Right cardiac atrium (tissue), 5 donors: Measurements from ENCODE around the gene PEX5. TPM values are rescaled to one million over a fixed set of nuclear protein-coding genes. Genes with fewer than 3 reads are reported as not detected.
"Not testable (repeated sequence)": the region's sequence is repeated elsewhere in the genome, so short reads cannot be mapped to it uniquely, and the experiment has no call there.

Experiments used
- ATAC-seq, 2 donors: fragments of 200-7000 bp; cut with Tn5 transposase; one replicate each; pipeline versions ENCODE4 v1.8.0 to v1.9.1; 2020; ENCODE audit warnings: moderate library complexity in 2 of 2, mild to moderate bottlenecking in 1 of 2
- DNase-seq, 3 donors: peaks; one replicate each; pipeline ENCODE4 v3.0.0-alpha.2; 2020
- H3K27ac ChIP-seq: one replicate; pipeline ENCODE4 v1.5.1; 2013; ENCODE audit warnings: mild to moderate bottlenecking, low read length, control low read depth, moderate library complexity
- H3K27me3 ChIP-seq: one replicate; pipeline ENCODE4 v1.6.1; 2013; ENCODE audit not compliant: control insufficient read depth, insufficient read depth
- H3K4me1 ChIP-seq: one replicate; pipeline ENCODE4 v1.6.1; 2013; ENCODE audit warnings: low read length; ENCODE audit not compliant: control insufficient read depth, insufficient read depth
- H3K4me3 ChIP-seq: one replicate; pipeline ENCODE4 v1.5.1; 2013; ENCODE audit warnings: low read length, control low read depth
- H3K9me3 ChIP-seq: one replicate; pipeline ENCODE4 v1.6.1; 2013; ENCODE audit warnings: low read length; ENCODE audit not compliant: control insufficient read depth
- WGBS: extraction: QIAGEN DNeasy Blood & Tissue Kit; methylation state at CpG from one replicate; pipeline ENCODE4 v1.1.7; 2013; 5-methylcytosine and 5-hydroxymethylcytosine counted together
- intact Hi-C, 4 donors: fragments of 100-400 bp; cut with DNase I; formaldehyde crosslinking; loops; one replicate each; pipeline versions ENCODE4 v1.11.0 to v1.14.0; 2022 to 2023
- polyA plus RNA-seq: library from polyadenylated mRNA; stranded (reverse); fragments of 200-250 nt; gene quantifications from one replicate; pipeline ENCODE4 v1.2.3, GENCODE V29; 2013
- total RNA-seq, 4 donors: library from RNA; stranded (reverse); fragmentation: NEBNext Ultra II Directional; extraction: Animal tissue kit (Norgen Biotek cat#: 25700); gene quantifications; one replicate each; pipeline ENCODE4 v1.2.1, GENCODE V29; 2021
- donor health status: healthy with polysubstance abuse.
- donor health status: DM: no; HTN: yes; CAD: no.
- donor health status: DM: no; HTN: no; CAD: no.
- donor health status: DM: no; HTN: yes; CAD: no; lungs with severe emphysema.
- donor health status: DM: yes; HTN: yes; CAD: no.

Gene PEX5
- total and polyA plus RNA-seq, 5 donors: 13.0 to 35.2 (median 24.6) TPM

GRCh38 chr12:7217475-7218069 is 28.1 kb downstream of the PEX5 start:
- H3K4me3 ChIP-seq: no peak overlapping the region
- intact Hi-C loops: loop anchor here in 1 of 4 donors (5.0 kb wide), 1 partner anchor 420 kb away; no protein-coding TSS in a partner anchor
- ATAC-seq: no peak
- no peak for DNase-seq
- H3K27ac ChIP-seq: no peak overlapping the region
- no peaks in the 10 kb centered on the region for H3K27me3 ChIP-seq
- WGBS: 63% methylated on average over 7 of the region's 7 CpGs
- H3K4me1 ChIP-seq: no peaks in the 10 kb centered on the region
- H3K9me3 ChIP-seq: no peaks in the 10 kb centered on the region

GRCh38 chr12:7219599-7220243 is 30.2 kb downstream of the PEX5 start:
- DNase-seq (peak; percentile 63 to 85 (median 71)), ATAC-seq (peak; percentile 45 to 59)
- intact Hi-C loops: loop anchor here (2.0 to 10.0 kb wide), 4 partner anchors 245 to 419 kb away; no protein-coding TSS in a partner anchor
- H3K4me3 ChIP-seq: no peak overlapping the region
- H3K27me3 ChIP-seq: no peaks in the 10 kb centered on the region
- H3K27ac ChIP-seq: no peak overlapping the region
- no peaks in the 10 kb centered on the region for H3K4me1 ChIP-seq
- 8% methylated on average over 3 of the region's 3 CpGs for WGBS
- H3K9me3 ChIP-seq: no peaks in the 10 kb centered on the region

- Histone ChIP-seq H3K9me3 (no peaks in the 10 kb centered on the region), H3K4me1 (no peaks in the 10 kb centered on the region), H3K27me3 (no peaks in the 10 kb centered on the region), H3K4me3 (no peak overlapping the region), H3K27ac (no peak overlapping the region)
- ATAC-seq (no peak), DNase-seq (no peak)
- 71% methylated on average over 1 of the region's 1 CpG for whole genome bisulfite sequencing
- intact Hi-C loops: loop anchor here in 3 of 4 donors (2.0 to 10.0 kb wide), 3 partner anchors 243 to 417 kb away; no protein-coding TSS in a partner anchor
Measured at GRCh38 chr12:7221486-7221885, 32.0 kb downstream of the PEX5 start.

DNA sequence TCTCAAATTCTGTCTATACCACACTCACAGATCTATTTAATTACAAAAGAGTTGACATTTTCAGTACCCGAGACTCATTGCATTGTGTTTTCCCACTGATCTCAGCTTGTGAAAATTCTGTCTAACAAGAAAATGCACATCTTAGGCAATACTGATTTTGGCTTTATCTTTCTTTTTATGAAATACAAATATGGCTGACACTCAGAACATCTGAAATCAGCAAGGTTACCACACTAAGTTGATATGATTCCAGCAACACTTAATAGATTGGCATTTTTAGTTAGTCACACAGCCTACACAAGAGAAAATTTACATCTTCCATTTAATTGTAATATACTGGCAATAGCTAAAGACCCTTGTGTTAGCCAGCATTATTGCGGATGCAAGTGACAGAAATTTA is 40.3 kb downstream of the PEX5 start:
- Histone ChIP-seq H3K27me3 (no peaks in the 10 kb centered on the region), H3K27ac (no peak overlapping the region), H3K9me3 (peaks cover under 1% of the 10 kb centered on the region), H3K4me1 (no peaks in the 10 kb centered on the region), H3K4me3 (no peak overlapping the region)
- 78% methylated on average over 2 of the region's 2 CpGs for WGBS
- DNase-seq (no peak), ATAC-seq (no peak)
- intact Hi-C loops: loop anchor here in 1 of 4 donors (10.0 kb wide), 1 partner anchor 235 kb away; no protein-coding TSS in a partner anchor

GRCh38 chr12:7241404-7242005 is 52.0 kb downstream of the PEX5 start:
- intact Hi-C loops: no loop called here
- 82% methylated on average over 3 of the region's 3 CpGs for WGBS

GRCh38 chr12:7242176-7243101 is 53.0 kb downstream of the PEX5 start:
- no peak for DNase-seq
- H3K4me3 ChIP-seq: no peak overlapping the region
- H3K9me3 ChIP-seq: no peaks in the 10 kb centered on the region
- no peak overlapping the region for H3K27ac ChIP-seq
- intact Hi-C loops: no loop called here
- no peaks in the 10 kb centered on the region for H3K27me3 ChIP-seq
- no peak for ATAC-seq
- 73% methylated on average over 7 of the region's 7 CpGs for WGBS
- no peaks in the 10 kb centered on the region for H3K4me1 ChIP-seq

More at GRCh38 chr12:7241404-7242005, 52.0 kb downstream of the PEX5 start:
- no peaks in the 10 kb centered on the region for H3K9me3 ChIP-seq
- H3K4me3 ChIP-seq: no peak overlapping the region
- no peak overlapping the region for H3K27ac ChIP-seq
- H3K27me3 ChIP-seq: no peaks in the 10 kb centered on the region
- DNase-seq (no peak), ATAC-seq (no peak)
- no peaks in the 10 kb centered on the region for H3K4me1 ChIP-seq

DNA sequence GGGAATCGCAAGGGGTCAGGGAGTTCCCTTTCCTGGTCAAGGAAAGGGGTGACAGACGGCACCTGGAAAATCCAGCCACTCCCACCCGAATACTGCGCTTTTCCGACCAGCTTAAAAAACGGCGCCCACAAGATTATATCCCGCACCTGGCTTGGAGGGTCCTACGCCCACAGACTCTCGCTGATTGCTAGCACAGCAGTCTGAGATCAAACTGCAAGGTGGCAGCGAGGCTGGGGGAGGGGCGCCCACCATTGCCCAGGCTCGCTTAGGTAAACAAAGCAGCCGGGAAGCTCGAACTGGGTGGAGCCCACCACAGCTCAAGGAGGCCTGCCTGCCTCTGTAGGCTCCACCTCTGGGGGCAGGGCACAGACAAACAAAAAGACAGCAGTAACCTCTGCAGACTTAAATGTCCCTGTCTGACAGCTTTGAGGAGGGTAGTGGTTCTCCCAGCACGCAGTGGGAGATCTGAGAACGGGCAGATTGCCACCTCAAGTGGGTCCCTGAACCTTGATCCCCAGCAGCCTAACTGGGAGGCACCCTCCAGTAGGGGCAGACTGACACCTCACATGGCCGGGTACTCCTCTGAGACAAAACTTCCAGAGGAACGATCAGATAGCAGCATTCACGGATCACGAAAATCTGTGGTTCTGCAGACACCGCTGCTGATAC is 62.0 kb downstream of the PEX5 start:
- H3K9me3 ChIP-seq, DNase-seq, H3K4me1 ChIP-seq, intact Hi-C loops, ATAC-seq, H3K27me3 ChIP-seq, H3K4me3 ChIP-seq, H3K27ac ChIP-seq: not testable (repeated sequence)
- WGBS: 89% methylated on average over 20 of the region's 22 CpGs

DNA sequence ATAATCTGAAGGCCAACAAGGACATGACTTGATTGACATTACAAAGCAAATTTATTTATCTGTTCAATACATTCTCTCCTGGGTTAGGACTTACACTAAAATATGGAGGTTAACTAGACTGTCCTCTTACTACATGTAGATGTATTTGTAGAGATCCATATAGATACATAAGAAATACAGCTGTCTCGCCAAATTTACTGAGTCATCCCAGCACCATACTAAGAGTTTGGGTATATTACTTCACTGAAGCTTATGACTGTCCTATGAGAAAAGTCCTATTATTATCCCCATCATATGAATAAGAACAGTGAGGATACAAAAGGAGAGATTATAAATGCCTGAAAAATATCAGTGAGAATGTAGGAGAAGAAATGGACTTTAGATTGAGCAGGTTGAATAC is 69.6 kb downstream of the PEX5 start:
- Histone ChIP-seq H3K4me3 (no peak overlapping the region), H3K4me1 (no peaks in the 10 kb centered on the region), H3K9me3 (no peaks in the 10 kb centered on the region), H3K27me3 (no peaks in the 10 kb centered on the region), H3K27ac (no peak overlapping the region)
- WGBS: 88% methylated on average over 1 of the region's 1 CpG
- ATAC-seq (no peak), DNase-seq (no peak)
- intact Hi-C loops: no loop called here
